ENCODE measurements around the gene ZNF148. TPM values are rescaled to one million over a fixed set of nuclear protein-coding genes. Genes with fewer than 3 reads are reported as not detected.

ZNF148 gene
- total RNA-seq, 1 donor from 2014 or later, result 25.9 TPM

DNA sequence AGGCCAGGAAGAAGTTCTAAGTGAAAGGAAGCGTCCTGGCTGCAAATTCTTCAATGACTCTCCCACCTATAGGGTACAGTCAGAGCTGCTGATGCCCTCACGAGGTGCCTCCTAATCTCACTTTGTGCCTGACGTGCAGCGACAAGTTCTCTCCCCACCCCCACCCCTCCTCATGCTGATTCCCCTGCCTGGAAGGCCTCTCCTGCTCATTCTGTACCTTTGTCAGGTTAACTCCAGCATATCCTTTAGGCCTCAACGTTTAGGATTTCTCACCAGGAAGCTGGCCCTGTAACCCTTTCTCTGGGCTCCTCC, 187.6 kb downstream of the ZNF148 start:
- DNase-seq, result no peak

DNA sequence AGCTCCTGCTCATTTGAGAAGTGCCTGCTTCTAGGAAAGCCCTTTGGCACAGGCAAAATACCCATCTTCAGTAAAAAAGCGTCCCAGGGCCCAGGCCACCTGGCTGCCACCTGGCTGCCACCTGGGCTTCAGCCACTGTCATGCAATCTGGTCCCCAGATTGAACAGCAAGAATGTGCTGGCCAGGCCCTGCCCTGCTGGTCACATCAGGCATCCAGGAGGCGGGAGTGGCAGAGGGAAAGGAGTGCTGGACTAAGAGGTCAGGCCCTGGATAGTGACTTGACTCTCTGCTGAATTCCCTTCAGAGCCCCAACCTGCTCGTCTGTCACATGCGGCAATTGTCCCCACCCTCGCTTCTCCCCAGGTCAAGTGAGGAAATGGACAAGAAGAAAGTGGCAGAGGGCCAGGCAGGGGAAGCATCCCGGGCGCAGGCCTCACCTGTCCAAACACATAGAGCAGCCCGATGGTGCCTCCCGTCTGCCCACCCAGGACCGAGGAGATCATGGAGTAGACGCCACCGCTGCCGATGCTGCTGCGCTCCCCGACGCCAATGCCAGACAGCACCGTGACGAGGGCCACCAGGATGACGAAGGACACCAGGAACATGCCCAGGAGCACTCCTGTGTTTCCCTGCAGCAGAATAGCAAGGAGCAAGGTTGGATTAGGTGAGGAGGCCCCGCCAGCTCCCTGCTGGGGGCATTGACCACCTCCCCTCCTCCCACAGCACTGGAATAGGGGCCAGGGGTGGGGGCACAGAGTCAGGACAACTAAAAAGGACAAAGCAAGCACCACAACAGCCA, 188.1 kb downstream of the ZNF148 start:
- no peak for DNase-seq

DNA sequence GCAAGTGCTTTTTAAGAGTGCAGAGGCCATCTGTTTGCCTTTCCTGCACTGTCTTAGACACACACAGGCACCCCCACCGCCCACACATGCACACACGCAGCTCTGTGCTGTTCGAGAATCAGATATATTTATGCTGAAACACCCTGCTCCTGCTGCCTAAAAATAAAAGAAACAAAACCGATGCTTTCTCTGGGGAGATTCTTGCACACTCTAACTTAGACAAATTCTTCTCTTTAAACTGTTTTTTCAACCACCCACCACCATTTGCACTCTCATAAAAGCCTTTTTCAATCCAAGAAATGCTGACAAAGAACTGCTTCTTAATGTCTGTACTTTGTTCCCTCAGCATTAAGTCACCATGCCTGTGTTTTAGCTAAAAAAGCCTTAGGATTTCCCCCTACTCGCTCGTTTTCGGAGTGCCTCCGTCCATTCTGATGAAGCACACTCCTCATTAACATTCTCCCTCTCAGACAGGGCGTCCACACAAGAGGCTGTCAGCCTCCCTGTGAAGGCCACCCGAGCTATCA, 188.8 kb downstream of the ZNF148 start:
- DNase-seq, result peak; percentile 46

DNA sequence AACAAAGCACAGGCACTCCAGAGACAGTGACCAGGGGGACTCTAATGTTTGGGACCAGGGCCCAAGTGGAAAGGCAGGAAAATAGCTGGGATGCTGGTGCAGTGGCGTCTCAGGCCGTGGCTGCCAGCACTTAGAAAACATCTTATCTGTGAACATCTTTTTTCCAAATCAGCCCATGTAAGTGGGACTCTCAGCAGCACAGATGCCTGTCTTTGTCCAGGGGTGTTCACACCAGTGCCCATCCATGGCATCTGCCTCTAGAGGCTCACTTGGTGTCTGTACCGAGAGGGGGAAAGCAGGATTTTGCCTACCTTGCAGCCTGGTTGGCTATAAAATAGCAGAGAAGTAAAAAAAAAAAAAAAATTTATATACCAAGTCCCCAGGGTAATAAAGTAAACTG, 189.3 kb downstream of the ZNF148 start:
- no peak for DNase-seq

DNA sequence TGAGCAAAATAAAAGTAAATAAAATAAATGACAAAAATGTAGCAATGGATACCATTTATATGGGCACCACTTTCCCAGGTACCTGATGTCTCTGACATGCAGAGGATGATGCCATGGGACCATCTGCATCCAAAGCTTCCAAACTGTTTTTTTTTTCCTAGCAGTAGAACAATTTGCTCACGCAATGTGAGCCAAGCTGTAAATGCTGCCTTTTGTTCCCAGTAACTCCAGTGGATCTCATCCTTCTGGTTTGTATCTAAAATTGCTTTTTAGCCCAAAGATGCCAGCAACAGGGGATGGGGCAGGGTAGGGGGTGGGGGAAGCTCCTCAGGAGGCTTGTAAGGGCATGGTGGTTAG, 195.3 kb downstream of the ZNF148 start:
- DNase-seq, result no peak

DNA sequence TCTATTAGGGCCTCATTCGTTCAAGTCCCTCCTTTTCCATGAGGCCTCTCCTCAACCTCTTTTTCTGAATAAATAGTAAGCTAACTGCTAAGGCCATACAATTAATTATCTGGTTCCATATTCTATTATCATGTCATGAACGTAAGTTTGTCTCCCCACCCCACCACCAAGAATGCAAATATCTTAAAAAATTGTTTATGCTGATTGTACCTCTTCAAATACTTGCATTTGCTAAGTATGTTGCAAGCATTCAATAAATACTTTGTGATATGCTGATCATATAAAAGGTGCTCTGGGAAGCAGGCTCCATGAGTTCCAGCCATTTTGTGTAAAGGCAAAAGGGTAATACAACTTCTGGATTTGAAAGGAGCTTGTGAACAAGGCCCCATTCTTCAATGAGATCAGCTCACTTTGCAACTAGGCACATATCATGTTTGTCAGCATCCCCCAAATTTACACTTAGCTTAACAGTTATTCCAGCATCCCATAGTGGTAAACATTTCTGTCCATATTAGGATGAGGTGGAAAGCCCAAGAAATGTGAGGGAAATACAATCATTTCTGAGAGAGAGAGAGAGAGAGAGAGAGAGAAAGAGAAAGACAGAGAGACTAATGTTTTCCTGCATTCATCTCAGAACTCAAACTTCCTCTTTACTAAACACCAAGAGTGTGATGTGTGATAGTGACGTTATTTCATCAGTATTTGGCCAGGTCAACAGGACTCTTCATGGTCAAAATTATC, 195.8 kb downstream of the ZNF148 start:
- DNase-seq, result no peak

DNA sequence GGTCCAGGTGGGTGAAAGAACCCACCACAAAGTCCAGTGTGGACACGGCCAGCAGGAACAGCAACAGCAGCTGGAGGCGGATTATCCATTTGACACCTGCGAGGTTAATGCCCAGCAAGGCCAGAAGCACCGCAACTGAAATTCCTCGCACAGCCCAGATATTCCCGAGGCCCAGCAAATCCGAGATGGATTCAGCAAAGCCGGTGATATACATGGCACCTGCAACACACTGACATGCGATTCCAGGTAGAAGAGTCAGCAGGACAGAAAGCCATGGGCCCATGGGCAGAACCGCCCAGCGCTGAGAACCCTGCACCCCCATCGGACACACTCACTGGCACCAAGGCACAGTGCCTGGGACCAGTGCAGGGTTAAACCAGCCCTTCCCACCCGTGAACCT, 197.4 kb downstream of the ZNF148 start:
- no peak for DNase-seq

Small RNA genes within 50 kb of the gene (small RNA-seq; reads per million reads assigned to genes)
- not detected for gene RNU6-232P (ENCODE audit: low replicate concordance)

Other genes starting within 250 kb of the ZNF148 start
- 4.3 TPM for gene SLC12A8, start 162.6 kb downstream of the ZNF148 start, total RNA-seq
- gene SNX4, start 144.9 kb upstream of the ZNF148 start, total RNA-seq, result 36.1 TPM
- gene OSBPL11, start 220.2 kb upstream of the ZNF148 start, total RNA-seq, result 15.6 TPM

All from skin of body (tissue), 3 donors.